GM21390 (cell line): ENCODE data around the gene KHDRBS2.

Source experiments
- ATAC-seq: cut with Tn5 transposase; IDR thresholded peaks from one replicate; pipeline ENCODE4 v1.9.1; 2021; ENCODE audit not compliant: unreplicated experiment

KHDRBS2 gene

GRCh38 chr6:62039605-62040004 lies 246.4 kb downstream of the KHDRBS2 start:
- ATAC-seq = no peak

- ATAC-seq = no peak
These were observed 248.6 kb downstream of the KHDRBS2 start for GRCh38 chr6:62037445-62037844.

- no peak for ATAC-seq
These were observed 250.1 kb downstream of the KHDRBS2 start for GRCh38 chr6:62035952-62036351.

GRCh38 chr6:62013719-62014118 lies 272.3 kb downstream of the KHDRBS2 start:
- ATAC-seq = no peak

GRCh38 chr6:62009445-62009844 lies 276.6 kb downstream of the KHDRBS2 start:
- ATAC-seq = no peak

- ATAC-seq = no peak
These were observed 296.4 kb downstream of the KHDRBS2 start for GRCh38 chr6:61989616-61990015.

- no peak for ATAC-seq
These were observed 305.4 kb downstream of the KHDRBS2 start for GRCh38 chr6:61980622-61981021.

- ATAC-seq = no peak
These were observed 308.1 kb downstream of the KHDRBS2 start for GRCh38 chr6:61977947-61978346.

- ATAC-seq = no peak
These were observed 308.9 kb downstream of the KHDRBS2 start for GRCh38 chr6:61977099-61977498.

- no peak for ATAC-seq
These were observed 326.8 kb downstream of the KHDRBS2 start for GRCh38 chr6:61959196-61959595.

- ATAC-seq = no peak
These were observed 332.2 kb downstream of the KHDRBS2 start for GRCh38 chr6:61953851-61954250.

- ATAC-seq = no peak
These were observed 334.4 kb downstream of the KHDRBS2 start for GRCh38 chr6:61951586-61951985.

- ATAC-seq = no peak
These were observed 335.2 kb downstream of the KHDRBS2 start for GRCh38 chr6:61950811-61951210.

GRCh38 chr6:61949971-61950370 lies 336.1 kb downstream of the KHDRBS2 start:
- no peak for ATAC-seq

GRCh38 chr6:61949161-61949560 lies 336.9 kb downstream of the KHDRBS2 start:
- ATAC-seq = no peak

- no peak for ATAC-seq
These were observed 338.6 kb downstream of the KHDRBS2 start for GRCh38 chr6:61947311-61947947.

GRCh38 chr6:61940919-61941318 lies 345.1 kb downstream of the KHDRBS2 start:
- no peak for ATAC-seq

- ATAC-seq = no peak
These were observed 350.7 kb downstream of the KHDRBS2 start for GRCh38 chr6:61935242-61935846.

- no peak for ATAC-seq
These were observed 376.5 kb downstream of the KHDRBS2 start for GRCh38 chr6:61909486-61909885.

GRCh38 chr6:61901748-61902147 lies 384.3 kb downstream of the KHDRBS2 start:
- ATAC-seq = no peak

GRCh38 chr6:61894536-61894935 lies 391.5 kb downstream of the KHDRBS2 start:
- ATAC-seq = no peak

- no peak for ATAC-seq
These were observed 398.6 kb downstream of the KHDRBS2 start for GRCh38 chr6:61887423-61887822.
